ENCODE data around the gene MAGT1.
A peak's percentile ranks its signal among the peaks of the same experiment; 100 is the strongest.
"Not testable (repeated sequence)": the region's sequence is repeated elsewhere in the genome, so short reads cannot be mapped to it uniquely, and the experiment has no call there.

Gene MAGT1
- 148 to 222 (median 190) reads per million in 18 experiments for total RNA-seq

GRCh38 chrX:77894921-77895886, at the start of gene MAGT1:
Gene MAGT1, minus strand, starts transcription at chrX:77895435. Its CDS starts 25 bp downstream, at chrX:77895410.
- peak; percentile 95 to 97 for DNase-seq

GRCh38 chrX:77945031-77945430, 49.8 kb upstream of the MAGT1 start:
- not testable (repeated sequence) for DNase-seq

GRCh38 chrX:77938083-77938680, 42.9 kb upstream of the MAGT1 start:
- DNase-seq: peak; percentile 45 to 55

- DNase-seq: no peak
These were observed 42.1 kb upstream of the MAGT1 start for GRCh38 chrX:77937291-77937690.

- DNase-seq: no peak
These were observed 41.1 kb upstream of the MAGT1 start for GRCh38 chrX:77936299-77936698.

GRCh38 chrX:77935886-77936285, 40.7 kb upstream of the MAGT1 start:
- DNase-seq: peak in 1 of 2 donors; percentile 65

- peak in 1 of 2 donors; percentile 26 for DNase-seq
These were observed 35.3 kb upstream of the MAGT1 start for GRCh38 chrX:77930581-77930980.

GRCh38 chrX:77925764-77926163, 30.5 kb upstream of the MAGT1 start:
- DNase-seq: no peak

GRCh38 chrX:77924320-77924859, 29.2 kb upstream of the MAGT1 start:
- no peak for DNase-seq

GRCh38 chrX:77922787-77923186, 27.6 kb upstream of the MAGT1 start:
- no peak for DNase-seq

- DNase-seq: not testable (repeated sequence)
These were observed 24.1 kb upstream of the MAGT1 start for GRCh38 chrX:77919370-77919769.

- DNase-seq: peak; percentile 44 to 47
These were observed 23.3 kb upstream of the MAGT1 start for GRCh38 chrX:77918568-77918967.

- DNase-seq: no peak
These were observed 22.2 kb upstream of the MAGT1 start for GRCh38 chrX:77917294-77917933.

- peak; percentile 88 to 90 for DNase-seq
These were observed 15.0 kb upstream of the MAGT1 start, which contains the start of gene ATP7A for GRCh38 chrX:77910108-77910840. Gene ATP7A, plus strand, starts transcription at chrX:77910693. Its CDS starts 60,949 bp downstream, at chrX:77971642.

GRCh38 chrX:77901506-77901905, 6.3 kb upstream of the MAGT1 start:
- no peak for DNase-seq

GRCh38 chrX:77900688-77901087, 5.5 kb upstream of the MAGT1 start:
- DNase-seq: peak; percentile 48 to 71

- DNase-seq: peak; percentile 92 to 98
These were observed 4.0 kb upstream of the MAGT1 start, which contains the start of gene COX7B for GRCh38 chrX:77899081-77899828. Gene COX7B, plus strand, starts transcription at chrX:77899468. Its CDS starts 86 bp downstream, at chrX:77899554.

- DNase-seq: no peak
These were observed 1.5 kb downstream of the MAGT1 start for GRCh38 chrX:77893713-77894112.

- DNase-seq: no peak
These were observed 2.3 kb downstream of the MAGT1 start for GRCh38 chrX:77892887-77893286.

GRCh38 chrX:77881418-77881817, 13.8 kb downstream of the MAGT1 start:
- DNase-seq: not testable (repeated sequence)

GRCh38 chrX:77875372-77875771, 19.9 kb downstream of the MAGT1 start:
- DNase-seq: no peak
